GM12878 (cell line): ENCODE data around the gene SNRK. TPM values are rescaled to one million over a fixed set of nuclear protein-coding genes. Genes with fewer than 3 reads are reported as not detected.

Experiments
- ASH2L ChIP-seq: fragments of 300-600, 200-600 bp; sonication (generic); IDR thresholded peaks from 2 replicates; pipeline ENCODE4 v1.6.1; 2017; ENCODE audit warnings: low read depth, mild to moderate bottlenecking, borderline replicate concordance
- CBX5 ChIP-seq: sonication (generic); IDR thresholded peaks from 2 replicates; pipeline ENCODE4 v1.6.1; 2016; ENCODE audit warnings: low read depth, moderate library complexity, mild to moderate bottlenecking, inconsistent platforms
- MTA2 ChIP-seq: fragments of 450-650 bp; IDR thresholded peaks from 2 replicates; pipeline ENCODE4 v1.6.1; 2016; ENCODE audit warnings: low read depth, mild to moderate bottlenecking, moderate library complexity
- POLR2AphosphoS2 ChIP-seq: IDR thresholded peaks from 2 replicates; pipeline ENCODE4 v1.6.1; 2011; ENCODE audit warnings: low read depth, mild to moderate bottlenecking, low read length, improper control_type of control experiment, moderate library complexity
- SP1 ChIP-seq: IDR thresholded peaks from one replicate; pipeline ENCODE4 v1.6.1; 2011; ENCODE audit warnings: low read depth, low read length
- YY1 ChIP-seq: IDR thresholded peaks from 2 replicates; pipeline ENCODE4 v1.6.1; 2011; ENCODE audit warnings: low read depth, mild to moderate bottlenecking, low read length
- ZBTB4 ChIP-seq: fragments of 450-650 bp; formaldehyde crosslinking; IDR thresholded peaks from 2 replicates; pipeline ENCODE4 v1.4.0; 2022; ENCODE audit warnings: mild to moderate bottlenecking, moderate library complexity
- ZBTB40 ChIP-seq: fragments of 450-650 bp; IDR thresholded peaks from 2 replicates; pipeline ENCODE4 v1.6.1; 2016; ENCODE audit warnings: mild to moderate bottlenecking, moderate library complexity, borderline replicate concordance
- ZNF274 ChIP-seq: IDR thresholded peaks from one replicate; pipeline ENCODE4 v1.8.0; 2011; ENCODE audit not compliant: insufficient read length, insufficient read depth
- ZNF592 ChIP-seq: fragments of 450-650 bp; IDR thresholded peaks from 2 replicates; pipeline ENCODE4 v1.6.1; 2017; ENCODE audit warnings: mild to moderate bottlenecking, moderate library complexity
- polyA plus RNA-seq, 11 experiments: library from polyadenylated mRNA; depleted of rRNA in 4 of 11; unstranded in 6 of 11; stranded (reverse) in 5 of 11; fragments of >200 nt; fragmentation: Nextera tagmentation in 4 of 11; fragmentation: Illumina TruSeq in 1 of 11; extraction: Ambion mirVana in 4 of 11; extraction: Trizol in 1 of 11; gene quantifications; 1 replicate in 1 of 11; 2 replicates in 10 of 11; pipeline versions ENCODE4 v1.2.1 to v1.2.3, GENCODE V29; 2011 to 2016; ENCODE audit warnings: inconsistent platforms in 2 of 11, missing spikeins in 2 of 11, low read depth in 1 of 11
- total RNA-seq, 4 experiments: library from RNA; depleted of rRNA in 3 of 4; stranded (reverse); fragments of >200 nt in 3 of 4; fragmentation: Illumina TruSeq in 1 of 4; extraction: Trizol in 1 of 4; gene quantifications; 2 replicates each; pipeline versions ENCODE4 v1.2.1 to v1.2.3, GENCODE V29; 2013 to 2021

Gene SNRK
- total and polyA plus RNA-seq, 10 of the 15 experiments (the other 5 are each of a cell fraction or from before 2014, with no cell fraction given): 1.6 to 12.1 (median 7.6) TPM

GRCh38 chr3:43294975-43295374 is 8.6 kb downstream of the SNRK start (continued):
- TF ChIP-seq ZNF592: no peak
- no peak for TF ChIP-seq POLR2AphosphoS2
- no peak for TF ChIP-seq CBX5
- TF ChIP-seq ZNF274: no peak
- no peak for TF ChIP-seq ZBTB40
- TF ChIP-seq MTA2: no peak
- no peak for TF ChIP-seq ZBTB4
- TF ChIP-seq SP1: no peak
- TF ChIP-seq ASH2L: no peak
- TF ChIP-seq YY1: no peak
